ENCODE measurements around the gene SH3BP4.

DNA sequence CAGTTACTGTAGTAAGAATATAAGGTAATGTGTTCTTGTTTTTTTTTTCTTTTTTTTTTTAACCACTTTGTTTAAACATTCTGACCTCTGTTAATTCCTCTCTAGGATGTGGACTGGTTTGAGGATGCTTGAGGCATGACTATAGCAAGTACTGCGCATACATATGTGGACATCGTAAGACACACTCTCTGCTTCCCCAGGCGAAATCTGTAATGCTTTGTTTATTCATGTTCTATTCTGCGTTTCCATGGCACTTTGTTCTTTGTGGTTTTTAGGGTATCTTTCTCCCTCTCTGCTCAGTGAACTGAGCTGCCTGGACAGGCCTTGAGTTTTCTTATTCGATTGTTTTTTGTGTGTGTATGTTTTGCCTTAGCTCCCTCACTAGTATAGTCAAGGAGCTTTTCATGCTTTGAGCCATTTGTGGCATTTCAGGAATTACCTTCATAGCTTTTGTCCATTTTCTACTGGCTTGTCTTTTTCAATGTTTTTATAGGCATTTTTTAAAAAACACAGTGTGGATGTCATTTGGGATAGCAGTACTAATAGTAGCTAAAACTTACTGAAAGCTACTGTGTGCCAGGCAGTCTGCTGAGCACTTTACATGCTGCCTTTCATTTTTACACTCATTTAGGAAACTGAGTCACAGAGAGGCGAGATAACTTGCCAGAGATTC is 1.9 kb upstream of the SH3BP4 start:
- TF ChIP-seq PAX5 (IDR thresholded peaks at IDR 0.05; ENCODE audit: insufficient read depth, low read length, severe bottlenecking) (no peak), TAF1 (IDR thresholded peaks at IDR 0.05; ENCODE audit: low read depth, low read length) (no peak), POLR2A (IDR thresholded peaks at IDR 0.05; ENCODE audit: low read depth, low read length) (no peak)
